GM19035 (cell line): ENCODE data around the gene MST1.

Source experiments
- ATAC-seq: cut with Tn5 transposase; IDR thresholded peaks from one replicate; pipeline ENCODE4 v1.9.1; 2021; ENCODE audit not compliant: unreplicated experiment

Gene MST1

GRCh38 chr3:49718858-49719213, 29.6 kb upstream of the MST1 start:
- no peak for ATAC-seq

DNA sequence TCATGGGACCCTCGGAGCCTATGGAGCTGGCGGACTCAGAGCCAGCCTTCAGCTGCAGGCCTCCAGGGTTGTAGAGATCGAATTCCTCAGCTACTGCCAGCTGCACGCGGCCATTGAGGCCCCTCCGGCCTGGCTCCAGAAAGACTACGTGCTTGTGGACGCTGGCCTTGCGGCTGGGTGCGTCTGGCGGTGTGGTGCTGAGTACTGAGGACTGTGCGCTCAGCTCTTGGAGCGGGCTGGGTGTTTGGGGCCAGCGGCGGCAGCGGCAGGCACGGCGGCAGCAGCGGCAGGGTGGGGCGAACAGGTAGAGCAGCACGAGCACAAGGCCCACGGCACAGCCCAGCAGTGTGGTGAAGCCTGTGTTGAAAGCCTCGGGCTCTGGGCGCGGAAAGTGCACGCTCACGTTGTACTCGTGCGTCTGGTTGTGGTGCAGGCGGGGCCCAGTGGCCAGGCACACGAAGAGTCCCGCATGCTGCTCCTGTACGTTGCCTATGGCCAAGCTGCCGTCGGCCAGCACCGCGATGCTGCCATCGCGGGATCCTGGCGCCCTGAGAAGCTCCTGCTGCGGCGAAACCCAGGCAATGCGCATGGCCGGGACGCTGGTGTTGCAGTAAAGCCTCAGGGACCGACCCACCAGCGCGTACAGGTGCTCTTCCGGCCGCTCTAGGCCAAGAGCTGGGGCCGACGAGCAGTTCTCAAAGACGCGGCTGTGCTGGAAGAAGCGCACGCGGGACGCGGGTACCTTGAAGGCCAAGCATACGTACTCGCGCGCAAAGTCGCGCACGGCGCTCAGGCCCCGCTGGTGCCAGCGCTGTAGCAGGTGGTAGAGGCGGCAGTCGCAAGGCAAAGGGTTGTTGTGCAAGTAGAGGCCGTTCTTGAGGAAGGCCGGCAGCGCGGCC, 28.9 kb upstream of the MST1 start:
- no peak for ATAC-seq

GRCh38 chr3:49717211-49717958, 28.1 kb upstream of the MST1 start:
- no peak for ATAC-seq

- no peak for ATAC-seq
Measured at GRCh38 chr3:49716691-49717210, 27.5 kb upstream of the MST1 start.

DNA sequence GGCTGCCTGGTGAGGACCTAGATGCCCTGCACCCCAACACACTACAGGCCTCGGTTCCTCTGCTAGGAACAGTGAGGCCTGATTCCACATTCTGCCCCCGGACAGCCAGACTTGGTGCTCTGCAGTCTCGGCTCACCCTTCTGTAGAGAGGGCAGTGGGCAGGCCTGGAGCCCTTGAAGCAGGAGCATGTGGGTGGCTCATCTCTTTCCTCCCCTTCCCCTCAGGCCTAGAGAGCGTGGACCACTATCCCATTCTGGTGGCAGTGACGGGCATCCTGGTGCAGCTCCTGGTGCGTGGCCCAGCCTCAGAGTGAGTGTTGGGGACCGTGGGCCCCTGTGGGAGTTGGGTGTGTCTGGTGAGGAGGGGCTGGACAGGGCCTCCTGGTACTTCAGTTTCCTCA, 26.9 kb upstream of the MST1 start:
- no peak for ATAC-seq

- ATAC-seq = no peak
Measured at GRCh38 chr3:49715611-49716121, 26.4 kb upstream of the MST1 start.

GRCh38 chr3:49714728-49715550, 25.7 kb upstream of the MST1 start:
- no peak for ATAC-seq

DNA sequence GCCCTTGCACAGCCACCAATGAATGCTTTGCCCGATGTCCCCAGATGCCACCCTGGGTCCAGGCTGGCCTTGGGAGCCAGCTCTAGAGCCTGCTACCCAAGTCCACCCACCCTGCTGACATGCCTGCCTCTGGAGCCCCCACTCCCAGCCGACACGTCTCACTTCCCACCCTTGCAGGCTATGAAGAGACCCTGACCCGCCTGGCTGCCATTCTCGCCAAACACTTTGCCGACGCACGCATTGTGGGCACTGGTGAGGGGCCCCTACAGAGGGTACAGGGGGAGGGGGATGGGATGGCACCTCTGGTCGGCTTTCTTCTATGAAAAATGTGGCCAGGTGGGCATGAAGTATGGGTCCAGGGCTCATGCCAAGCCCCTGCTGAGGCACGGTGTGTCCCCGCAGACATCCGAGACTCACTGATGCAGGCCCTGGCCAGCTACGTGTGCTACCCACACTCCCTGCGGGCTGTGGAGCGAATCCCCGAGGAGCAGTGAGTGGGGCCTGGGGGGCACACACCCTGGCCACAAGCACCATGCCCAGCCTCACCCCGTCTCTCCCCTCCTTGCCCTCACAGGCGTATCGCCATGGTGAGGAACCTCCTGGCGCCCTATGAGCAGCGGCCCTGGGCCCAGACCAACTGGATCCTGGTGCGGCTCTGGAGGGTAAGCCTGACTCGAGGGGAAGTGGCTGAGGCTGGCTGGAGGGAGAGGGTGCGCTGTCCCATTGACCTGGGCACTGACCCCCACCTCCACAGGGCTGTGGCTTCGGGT, 24.2 kb upstream of the MST1 start:
- no peak for ATAC-seq

- ATAC-seq = no peak
Measured at GRCh38 chr3:49712631-49713317, 23.5 kb upstream of the MST1 start.

DNA sequence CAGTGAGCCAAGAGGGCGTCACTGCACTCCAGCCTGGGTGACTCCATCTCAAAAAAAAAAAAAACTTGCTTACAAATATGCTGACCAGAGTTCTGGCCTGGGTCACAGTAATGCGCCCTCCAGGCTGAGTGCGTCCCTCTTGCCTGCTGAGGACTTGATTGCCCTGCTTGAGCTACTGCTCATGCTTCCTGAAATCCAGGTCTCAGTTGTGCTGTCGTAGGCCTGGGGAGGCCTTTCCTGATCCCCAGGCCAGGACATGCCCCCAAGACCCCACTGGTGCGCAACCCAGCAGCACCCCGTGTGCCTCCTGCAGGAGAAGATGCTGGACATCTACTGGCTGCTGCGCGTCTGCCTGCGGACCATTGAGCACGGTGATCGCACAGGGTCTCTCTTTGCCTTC, 22.9 kb upstream of the MST1 start:
- no peak for ATAC-seq

- ATAC-seq = no peak
Measured at GRCh38 chr3:49711489-49711888, 22.2 kb upstream of the MST1 start.

- ATAC-seq = no peak
Measured at GRCh38 chr3:49709852-49710251, 20.6 kb upstream of the MST1 start.

GRCh38 chr3:49707113-49707480, 17.8 kb upstream of the MST1 start:
- no peak for ATAC-seq

- ATAC-seq = no peak
Measured at GRCh38 chr3:49706456-49707112, 17.3 kb upstream of the MST1 start.

- no peak for ATAC-seq
Measured at GRCh38 chr3:49705390-49705960, 16.2 kb upstream of the MST1 start.

GRCh38 chr3:49704629-49705028, 15.4 kb upstream of the MST1 start:
- ATAC-seq = no peak

DNA sequence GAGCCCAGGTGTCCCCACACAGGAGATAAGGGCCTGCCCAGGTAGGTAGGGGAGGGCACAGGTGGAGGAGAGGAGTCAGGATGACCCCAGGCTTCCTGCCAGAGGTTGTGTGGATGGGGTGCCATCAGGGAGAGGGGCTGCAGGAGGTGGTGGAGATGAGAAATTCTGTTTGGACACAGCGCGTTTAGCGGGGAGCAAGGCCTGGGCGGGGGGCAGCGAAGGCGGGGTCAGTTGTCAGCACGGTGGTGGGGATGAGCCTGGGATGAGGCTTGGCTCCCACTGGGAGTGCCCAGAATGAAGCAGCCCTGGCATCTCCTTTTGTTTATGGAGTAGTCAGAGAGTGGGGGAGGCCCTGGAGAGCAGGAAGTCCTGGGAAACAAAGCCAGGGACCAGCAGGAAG, 14.7 kb upstream of the MST1 start:
- ATAC-seq = no peak

DNA sequence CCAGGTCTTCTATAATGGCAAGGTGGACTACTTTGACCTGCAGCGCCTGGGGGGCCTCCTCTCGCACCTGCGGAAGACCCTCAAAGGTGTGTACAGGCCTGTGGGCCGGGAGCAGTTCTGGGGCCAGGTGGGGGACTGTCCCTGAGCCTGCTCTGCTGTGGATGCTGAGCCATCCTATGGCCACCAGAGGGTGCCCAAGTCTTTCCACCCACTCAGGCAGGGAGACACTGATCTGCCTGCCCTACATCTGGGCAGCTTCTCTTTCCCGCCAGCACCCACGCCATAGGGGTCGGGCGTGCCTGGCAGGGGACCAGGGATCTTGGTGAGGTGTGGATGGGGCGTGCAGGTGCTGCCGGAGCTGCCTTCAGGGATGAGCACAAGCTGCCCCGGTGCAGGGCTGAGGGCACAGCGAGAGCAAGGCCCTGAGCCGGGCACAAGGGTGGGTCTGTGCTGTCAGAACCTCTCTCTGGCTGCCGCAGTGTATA, 14.2 kb upstream of the MST1 start:
- ATAC-seq = peak; percentile 75

- no peak for ATAC-seq
Measured at GRCh38 chr3:49702672-49703071, 13.4 kb upstream of the MST1 start.
